HepG2 (cell line): Measurements from ENCODE around the gene FCN3. TPM values are rescaled to one million over a fixed set of nuclear protein-coding genes. Genes with fewer than 3 reads are reported as not detected.

Experiments
- ATAC-seq: fragments of 200-7000 bp; cut with Tn5 transposase; 3 replicates; pipeline ENCODE4 v1.9.1; 2020; ENCODE audit warnings: mild to moderate bottlenecking, moderate library complexity
- BruUV-seq: library from RNA; stranded (reverse); fragments of 400-500 nt; replicated peaks from 2 replicates; lab custom pipeline; 2021; lab: Mats Ljungman, UMichigan
- CTCF ChIA-PET: fragments of 300-600 bp; formaldehyde crosslinking; extraction: SDS; loops from one replicate; lab custom pipeline; 2021; ENCODE audit warnings: low total read pairs, inconsistent platforms, low intra/inter-chr PET ratio; lab: Yijun Ruan, JAX
- POLR2A ChIA-PET: fragments of 350-600 bp; sonication (Branson Sonifier 250); formaldehyde crosslinking; loops from one replicate; lab custom pipeline; 2020; ENCODE audit warnings: antibody characterized with exemption, inconsistent platforms; lab: Yijun Ruan, JAX
- DNase-seq: peaks from one replicate; pipeline ENCODE4 v3.0.0-alpha.2; 2015; ENCODE audit warnings: low spot score
- FAIRE-seq: peaks from 3 replicates; lab custom pipeline; 2011; peaks lifted over from hg19 to GRCh38; lab: Jason Lieb, UNC
- H2AFZ ChIP-seq: one replicate; pipeline ENCODE4 v1.6.1; 2011; ENCODE audit warnings: low read length, inconsistent platforms
- H3K27ac ChIP-seq: fragments of 300-600 bp; 3 replicates; pipeline ENCODE4 v1.8.0; 2011; ENCODE audit warnings: mixed run types, mild to moderate bottlenecking, mixed read lengths, low read length, inconsistent platforms; ENCODE audit not compliant: insufficient read depth; ENCODE audit errors: extremely low read length
- H3K27me3 ChIP-seq, 2 experiments: fragments of 200-600 bp in 1 of 2; 2 replicates in 1 of 2; 3 replicates in 1 of 2; pipeline versions ENCODE4 v1.6.0 to v1.8.0; 2011; ENCODE audit warnings: low read length in 2 of 2, mild to moderate bottlenecking in 2 of 2, moderate library complexity in 2 of 2, inconsistent platforms in 1 of 2; ENCODE audit not compliant: insufficient read depth in 2 of 2, control insufficient read depth in 1 of 2
- H3K36me3 ChIP-seq, 2 experiments: fragments of 200-600 bp in 1 of 2; replicated peaks in 1 of 2; 2 replicates in 1 of 2; 3 replicates in 1 of 2; pipeline versions ENCODE4 v1.5.1 to v1.8.0; 2011; ENCODE audit warnings: low read length in 2 of 2, inconsistent platforms in 1 of 2; ENCODE audit not compliant: insufficient read depth in 2 of 2, control insufficient read depth in 1 of 2
- H3K4me1 ChIP-seq: 2 replicates; pipeline ENCODE4 v1.5.1; 2012; ENCODE audit warnings: low read length, inconsistent platforms; ENCODE audit not compliant: insufficient read depth
- H3K4me2 ChIP-seq: 2 replicates; pipeline ENCODE4 v1.6.0; 2011; ENCODE audit warnings: low read depth, low read length, inconsistent platforms
- H3K4me3 ChIP-seq, 3 experiments: fragments of 200-600 bp in 1 of 3; sonication (generic), shearing (Covaris generic) in 1 of 3; replicated peaks in 1 of 3; 2 replicates each; pipeline ENCODE4 v1.5.1; 2011 to 2016; ENCODE audit warnings: low read length in 3 of 3, inconsistent platforms in 2 of 3, low read depth in 2 of 3, mild to moderate bottlenecking in 2 of 3, control low read depth in 1 of 3, mixed read lengths in 1 of 3; ENCODE audit not compliant: insufficient read depth in 1 of 3
- H3K79me2 ChIP-seq: one replicate; pipeline ENCODE4 v1.6.1; 2011; ENCODE audit warnings: low read length, inconsistent platforms; ENCODE audit not compliant: insufficient read depth
- H3K9ac ChIP-seq: 2 replicates; pipeline ENCODE4 v1.6.0; 2011; ENCODE audit warnings: mild to moderate bottlenecking, low read depth, low read length, inconsistent platforms; ENCODE audit not compliant: insufficient read depth
- H3K9me3 ChIP-seq: 2 replicates; pipeline ENCODE4 v1.5.1; 2012; ENCODE audit warnings: mild to moderate bottlenecking, low read length
- H4K20me1 ChIP-seq: 2 replicates; pipeline ENCODE4 v1.6.0; 2011; ENCODE audit warnings: inconsistent platforms, mild to moderate bottlenecking, low read length, moderate library complexity; ENCODE audit not compliant: insufficient read depth
- ELF1 ChIP-seq: sonication (generic); formaldehyde crosslinking; IDR thresholded peaks from 2 replicates; pipeline ENCODE4 v1.4.0; 2020; ENCODE audit warnings: missing genetic modification reagents
- HCFC1 ChIP-seq: fragments of 150-350 bp; IDR thresholded peaks from 2 replicates; pipeline ENCODE4 v1.6.1; 2014; ENCODE audit warnings: low read depth, low read length
- HDAC2 ChIP-seq: sonication (generic); formaldehyde crosslinking; IDR thresholded peaks from 2 replicates; pipeline ENCODE4 v1.4.0; 2020; ENCODE audit warnings: missing genetic modification reagents
- HHEX ChIP-seq: IDR thresholded peaks from 2 replicates; pipeline ENCODE4 v1.6.1; 2016; ENCODE audit warnings: control low read depth
- KAT2B ChIP-seq: fragments of 150-350 bp; IDR thresholded peaks from 2 replicates; pipeline ENCODE4 v1.6.1; 2014; ENCODE audit warnings: low read depth, low read length, borderline replicate concordance
- NFE2L1 ChIP-seq: sonication (generic); formaldehyde crosslinking; IDR thresholded peaks from 2 replicates; pipeline ENCODE4 v1.4.0; 2020; ENCODE audit warnings: missing genetic modification reagents, mild to moderate bottlenecking, borderline replicate concordance
- PCBP1 ChIP-seq: fragments of 200-400 bp; formaldehyde crosslinking; IDR thresholded peaks from 2 replicates; pipeline ENCODE4 v1.6.1; 2017; ENCODE audit warnings: mild to moderate bottlenecking, low read depth, low read length, borderline replicate concordance
- SMYD3 ChIP-seq: sonication (generic); formaldehyde crosslinking; IDR thresholded peaks from 2 replicates; pipeline ENCODE4 v1.8.1; 2023; ENCODE audit warnings: mild to moderate bottlenecking, missing genetic modification reagents
- SP140L ChIP-seq: sonication (generic); formaldehyde crosslinking; IDR thresholded peaks from 2 replicates; pipeline ENCODE4 v1.4.0; 2020; ENCODE audit warnings: missing genetic modification reagents, borderline replicate concordance
- U2AF2 ChIP-seq: fragments of 200-400 bp; formaldehyde crosslinking; IDR thresholded peaks from 2 replicates; pipeline ENCODE4 v1.6.1; 2017; ENCODE audit warnings: low read depth, mild to moderate bottlenecking, low read length
- ZNF274 ChIP-seq: sonication (generic); formaldehyde crosslinking; IDR thresholded peaks from 2 replicates; pipeline ENCODE4 v1.5.1; 2020; ENCODE audit warnings: mild to moderate bottlenecking, missing genetic modification reagents
- WGBS: methylation state at CpG from one replicate; pipeline ENCODE4 v1.1.6; 2017; ENCODE audit warnings: low lambda C conversion rate; 5-methylcytosine and 5-hydroxymethylcytosine counted together
- in situ Hi-C: cut with HindIII; loops from 2 replicates; pipeline ENCODE4 v1.10.0; 2017; ENCODE audit warnings: low pct_unique_long_range_greater_than_20kb; ENCODE audit not compliant: extremely low pct_ligation_motif_present
- intact Hi-C: fragments of 100-400 bp; cut with micrococcal nuclease; formaldehyde crosslinking; loops from one replicate; pipeline ENCODE4 v1.10.0; 2022; ENCODE audit not compliant: unreplicated experiment
- polyA plus RNA-seq, 8 experiments: library from polyadenylated mRNA; depleted of rRNA in 3 of 8; stranded (reverse) in 7 of 8; unstranded in 1 of 8; fragments of >200 nt; fragmentation: Illumina TruSeq in 4 of 8; extraction: Trizol in 4 of 8; gene quantifications; 2 replicates each; pipeline versions ENCODE4 v1.2.1 to v1.2.3, GENCODE V29; 2011 to 2016; ENCODE audit warnings: low read depth in 4 of 8, missing spikeins in 1 of 8, mixed read lengths in 1 of 8; ENCODE audit not compliant: insufficient read depth in 1 of 8
- total RNA-seq, 5 experiments: library from RNA; depleted of rRNA; stranded (reverse); fragments of >200 nt; fragmentation: Illumina TruSeq; extraction: Trizol; gene quantifications; 2 replicates each; pipeline ENCODE4 v1.2.3, GENCODE V29; 2016; ENCODE audit warnings: low read depth in 1 of 5
- TF ChIP-seq, protein P1 (sequence below): sonication (generic); formaldehyde crosslinking; IDR thresholded peaks from 2 replicates; pipeline ENCODE4 v1.4.0; 2020; ENCODE audit warnings: mild to moderate bottlenecking, missing genetic modification reagents, borderline replicate concordance
- TF ChIP-seq, protein P2 (sequence below): sonication (generic); formaldehyde crosslinking; IDR thresholded peaks from 2 replicates; pipeline ENCODE4 v1.4.0; 2020; ENCODE audit warnings: missing genetic modification reagents

Gene FCN3
- total and polyA plus RNA-seq, 2 of the 13 experiments (the other 11 are each of a cell fraction or from before 2014, with no cell fraction given), result not detected

- FAIRE-seq (no peak), ATAC-seq (no peak), DNase-seq (no peak)
- H3K9ac ChIP-seq, result no peak overlapping the region
- H3K36me3 ChIP-seq, result 0 out of 5 replicates have a peak, but pooled peaks cover 0 to 2% of the 10 kb centered on the region in 2 experiments
- no peak overlapping the region for H3K27ac ChIP-seq
- H3K9me3 ChIP-seq, result no peaks in the 10 kb centered on the region
- no peak for TF ChIP-seq ELF1 (CRISPR knock-in tag)
- TF ChIP-seq, protein P1, sequence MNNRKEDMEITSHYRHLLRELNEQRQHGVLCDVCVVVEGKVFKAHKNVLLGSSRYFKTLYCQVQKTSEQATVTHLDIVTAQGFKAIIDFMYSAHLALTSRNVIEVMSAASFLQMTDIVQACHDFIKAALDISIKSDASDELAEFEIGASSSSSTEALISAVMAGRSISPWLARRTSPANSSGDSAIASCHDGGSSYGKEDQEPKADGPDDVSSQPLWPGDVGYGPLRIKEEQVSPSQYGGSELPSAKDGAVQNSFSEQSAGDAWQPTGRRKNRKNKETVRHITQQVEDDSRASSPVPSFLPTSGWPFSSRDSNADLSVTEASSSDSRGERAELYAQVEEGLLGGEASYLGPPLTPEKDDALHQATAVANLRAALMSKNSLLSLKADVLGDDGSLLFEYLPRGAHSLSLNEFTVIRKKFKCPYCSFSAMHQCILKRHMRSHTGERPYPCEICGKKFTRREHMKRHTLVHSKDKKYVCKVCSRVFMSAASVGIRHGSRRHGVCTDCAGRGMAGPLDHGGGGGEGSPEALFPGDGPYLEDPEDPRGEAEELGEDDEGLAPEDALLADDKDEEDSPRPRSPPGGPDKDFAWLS, result no peak
- H3K79me2 ChIP-seq, result no peaks in the 10 kb centered on the region
- no peak overlapping the region for H3K4me2 ChIP-seq
- ChIA-PET POLR2A (no interaction called here), CTCF (no interaction called here)
- no peak overlapping the region for H3K4me3 ChIP-seq
- no peaks in the 10 kb centered on the region for H4K20me1 ChIP-seq
- peaks cover 22% of the 10 kb centered on the region for H3K4me1 ChIP-seq
- intact Hi-C loops (no loop called here), in situ Hi-C loops (no loop called here)
- WGBS, result 92% methylated on average over 62 of the region's 71 CpGs
- no peak overlapping the region for H2AFZ ChIP-seq
- no peaks in the 10 kb centered on the region for H3K27me3 ChIP-seq
- no TSS peak for BruUV-seq
Measured at GRCh38 chr1:27360159-27361043, 14.2 kb downstream of the FCN3 start.

GRCh38 chr1:27359822-27360158 is 14.8 kb downstream of the FCN3 start:
- FAIRE-seq, result no peak
- CTCF ChIA-PET, result no interaction called here
- Histone ChIP-seq H3K4me2 (no peak overlapping the region), H4K20me1 (no peaks in the 10 kb centered on the region), H3K79me2 (no peaks in the 10 kb centered on the region), H3K27ac (no peak overlapping the region), H3K9me3 (no peaks in the 10 kb centered on the region), H3K36me3 (0 out of 5 replicates have a peak, but pooled peaks cover 0 to 2% of the 10 kb centered on the region in 2 experiments), H3K27me3 (no peaks in the 10 kb centered on the region), H3K4me1 (peaks cover 16% of the 10 kb centered on the region), H3K9ac (no peak overlapping the region), H2AFZ (no peak overlapping the region), H3K4me3 (no peak overlapping the region)
- POLR2A ChIA-PET, result no interaction called here
- ATAC-seq, result no peak
- intact Hi-C loops, result no loop called here
- no peak for DNase-seq
- 94% methylated on average over 8 of the region's 9 CpGs for WGBS
- no TSS peak for BruUV-seq
- TF ChIP-seq SMYD3 (CRISPR knock-in tag) (no peak), NFE2L1 (CRISPR knock-in tag) (no peak), U2AF2 (no peak), HHEX (CRISPR knock-in tag) (no peak), PCBP1 (no peak), SP140L (no peak), KAT2B (no peak), HCFC1 (no peak), ZNF274 (no peak), HDAC2 (CRISPR knock-in tag) (no peak)
- TF ChIP-seq, protein P1, result no peak
- TF ChIP-seq, protein P2, sequence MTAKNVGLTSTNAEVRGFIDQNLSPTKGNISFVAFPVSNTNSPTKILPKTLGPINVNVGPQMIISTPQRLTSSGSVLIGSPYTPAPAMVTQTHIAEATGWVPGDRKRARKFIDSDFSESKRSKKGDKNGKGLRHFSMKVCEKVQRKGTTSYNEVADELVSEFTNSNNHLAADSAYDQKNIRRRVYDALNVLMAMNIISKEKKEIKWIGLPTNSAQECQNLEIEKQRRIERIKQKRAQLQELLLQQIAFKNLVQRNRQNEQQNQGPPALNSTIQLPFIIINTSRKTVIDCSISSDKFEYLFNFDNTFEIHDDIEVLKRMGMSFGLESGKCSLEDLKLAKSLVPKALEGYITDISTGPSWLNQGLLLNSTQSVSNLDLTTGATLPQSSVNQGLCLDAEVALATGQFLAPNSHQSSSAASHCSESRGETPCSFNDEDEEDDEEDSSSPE (CRISPR knock-in tag), result no peak
- in situ Hi-C loops, result loop anchor here (5.0 kb wide), 1 partner anchor 33 kb away; the partner anchor contains the start of gene GPR3
